Measurements from ENCODE around the gene ZPLD1.

ZPLD1 gene

GRCh38 chr3:102470066-102470465, 35.3 kb downstream of the ZPLD1 start:
- DNase-seq: no peak

GRCh38 chr3:102471001-102471400, 36.2 kb downstream of the ZPLD1 start:
- DNase-seq: no peak

- no peak for DNase-seq
Measured at GRCh38 chr3:102471491-102471890, 36.7 kb downstream of the ZPLD1 start.

- DNase-seq: no peak
Measured at GRCh38 chr3:102473648-102474047, 38.8 kb downstream of the ZPLD1 start.

GRCh38 chr3:102474207-102474606, 39.4 kb downstream of the ZPLD1 start:
- DNase-seq: no peak

- DNase-seq: no peak
Measured at GRCh38 chr3:102476198-102476597, 41.4 kb downstream of the ZPLD1 start.

- DNase-seq: no peak
Measured at GRCh38 chr3:102478160-102478559, 43.3 kb downstream of the ZPLD1 start.

GRCh38 chr3:102480139-102480538, 45.3 kb downstream of the ZPLD1 start:
- DNase-seq: no peak

- DNase-seq: no peak
Measured at GRCh38 chr3:102481050-102481449, 46.2 kb downstream of the ZPLD1 start.

- no peak for DNase-seq
Measured at GRCh38 chr3:102483556-102483955, 48.7 kb downstream of the ZPLD1 start.

GRCh38 chr3:102484363-102484762, 49.5 kb downstream of the ZPLD1 start:
- no peak for DNase-seq

- DNase-seq: no peak
Measured at GRCh38 chr3:102485701-102486100, 50.9 kb downstream of the ZPLD1 start.

GRCh38 chr3:102488331-102488730, 53.5 kb downstream of the ZPLD1 start:
- DNase-seq: no peak

- no peak for DNase-seq
Measured at GRCh38 chr3:102492300-102492699, 57.5 kb downstream of the ZPLD1 start.

- no peak for DNase-seq
Measured at GRCh38 chr3:102497571-102497970, 62.8 kb downstream of the ZPLD1 start.

GRCh38 chr3:102505542-102505941, 70.7 kb downstream of the ZPLD1 start:
- no peak for DNase-seq

- DNase-seq: no peak
Measured at GRCh38 chr3:102510663-102511062, 75.8 kb downstream of the ZPLD1 start.

- no peak for DNase-seq
Measured at GRCh38 chr3:102511168-102511567, 76.4 kb downstream of the ZPLD1 start.

GRCh38 chr3:102511639-102512038, 76.8 kb downstream of the ZPLD1 start:
- no peak for DNase-seq

GRCh38 chr3:102512734-102513504, 78.1 kb downstream of the ZPLD1 start:
- no peak for DNase-seq

- DNase-seq: no peak
Measured at GRCh38 chr3:102514241-102514640, 79.4 kb downstream of the ZPLD1 start.

GRCh38 chr3:102521246-102521645, 86.4 kb downstream of the ZPLD1 start:
- DNase-seq: no peak

- DNase-seq: no peak
Measured at GRCh38 chr3:102525624-102526023, 90.8 kb downstream of the ZPLD1 start.

- no peak for DNase-seq
Measured at GRCh38 chr3:102526865-102527264, 92.0 kb downstream of the ZPLD1 start.

GRCh38 chr3:102528727-102529126, 93.9 kb downstream of the ZPLD1 start:
- DNase-seq: no peak

Data from GDM1 (cell line).